ENCODE data around the gene TTC14. TPM values are rescaled to one million over a fixed set of nuclear protein-coding genes. Genes with fewer than 3 reads are reported as not detected.
"Not testable (repeated sequence)": the region's sequence is repeated elsewhere in the genome, so short reads cannot be mapped to it uniquely, and the experiment has no call there.

Gene TTC14, protein sequence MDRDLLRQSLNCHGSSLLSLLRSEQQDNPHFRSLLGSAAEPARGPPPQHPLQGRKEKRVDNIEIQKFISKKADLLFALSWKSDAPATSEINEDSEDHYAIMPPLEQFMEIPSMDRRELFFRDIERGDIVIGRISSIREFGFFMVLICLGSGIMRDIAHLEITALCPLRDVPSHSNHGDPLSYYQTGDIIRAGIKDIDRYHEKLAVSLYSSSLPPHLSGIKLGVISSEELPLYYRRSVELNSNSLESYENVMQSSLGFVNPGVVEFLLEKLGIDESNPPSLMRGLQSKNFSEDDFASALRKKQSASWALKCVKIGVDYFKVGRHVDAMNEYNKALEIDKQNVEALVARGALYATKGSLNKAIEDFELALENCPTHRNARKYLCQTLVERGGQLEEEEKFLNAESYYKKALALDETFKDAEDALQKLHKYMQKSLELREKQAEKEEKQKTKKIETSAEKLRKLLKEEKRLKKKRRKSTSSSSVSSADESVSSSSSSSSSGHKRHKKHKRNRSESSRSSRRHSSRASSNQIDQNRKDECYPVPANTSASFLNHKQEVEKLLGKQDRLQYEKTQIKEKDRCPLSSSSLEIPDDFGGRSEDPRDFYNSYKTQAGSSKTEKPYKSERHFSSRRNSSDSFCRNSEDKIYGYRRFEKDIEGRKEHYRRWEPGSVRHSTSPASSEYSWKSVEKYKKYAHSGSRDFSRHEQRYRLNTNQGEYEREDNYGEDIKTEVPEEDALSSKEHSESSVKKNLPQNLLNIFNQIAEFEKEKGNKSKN
- 100 to 1,000 TPM in 4 of 5 donors, 10 to 100 TPM in 1; 82.4 to 156 (median 129) TPM for polyA plus RNA-seq (ENCODE audit: insufficient read depth in 1 of 5, insufficient read length in 5 of 5, low replicate concordance in 1 of 5)
- long read RNA-seq, donor 1, full-length matches to known transcripts = 17 of 22 reads
- long read RNA-seq, donor 1, partial matches to known transcripts = 5 of 22 reads
- long read RNA-seq, donor 1, other reads (novel, unspliced or antisense) = 0 of 22 reads
- long read RNA-seq, donor 2, full-length matches to known transcripts = 7 of 7 reads
- long read RNA-seq, donor 2, partial matches to known transcripts = 0 of 7 reads
- long read RNA-seq, donor 2, other reads (novel, unspliced or antisense) = 0 of 7 reads
- long read RNA-seq, donor 3, full-length matches to known transcripts = 12 of 12 reads
- long read RNA-seq, donor 3, partial matches to known transcripts = 0 of 12 reads
- long read RNA-seq, donor 3, other reads (novel, unspliced or antisense) = 0 of 12 reads
- long read RNA-seq, donor 4, full-length matches to known transcripts = 8 of 8 reads
- long read RNA-seq, donor 4, partial matches to known transcripts = 0 of 8 reads
- long read RNA-seq, donor 4, other reads (novel, unspliced or antisense) = 0 of 8 reads
- long read RNA-seq, donor 5, full-length matches to known transcripts = 10 of 15 reads
- long read RNA-seq, donor 5, partial matches to known transcripts = 5 of 15 reads
- long read RNA-seq, donor 5, other reads (novel, unspliced or antisense) = 0 of 15 reads
- long read RNA-seq, donor 6, full-length matches to known transcripts = 19 of 25 reads
- long read RNA-seq, donor 6, partial matches to known transcripts = 6 of 25 reads
- long read RNA-seq, donor 6, other reads (novel, unspliced or antisense) = 0 of 25 reads
- long read RNA-seq, donor 7, full-length matches to known transcripts = 7 of 7 reads
- long read RNA-seq, donor 7, partial matches to known transcripts = 0 of 7 reads
- long read RNA-seq, donor 7, other reads (novel, unspliced or antisense) = 0 of 7 reads
- long read RNA-seq, donor 8, full-length matches to known transcripts = 5 of 5 reads
- long read RNA-seq, donor 8, partial matches to known transcripts = 0 of 5 reads
- long read RNA-seq, donor 8, other reads (novel, unspliced or antisense) = 0 of 5 reads

- peak; percentile 88 to 89 for DNase-seq
Observed at GRCh38 chr3:180601688-180602666, at the start of gene TTC14. Gene TTC14, plus strand, starts transcription at chr3:180602163. Its CDS starts 99 bp downstream, at chr3:180602262.

GRCh38 chr3:180563406-180563805 lies 38.6 kb upstream of the TTC14 start:
- DNase-seq = no peak

GRCh38 chr3:180564676-180565075 lies 37.3 kb upstream of the TTC14 start:
- no peak for DNase-seq

DNA sequence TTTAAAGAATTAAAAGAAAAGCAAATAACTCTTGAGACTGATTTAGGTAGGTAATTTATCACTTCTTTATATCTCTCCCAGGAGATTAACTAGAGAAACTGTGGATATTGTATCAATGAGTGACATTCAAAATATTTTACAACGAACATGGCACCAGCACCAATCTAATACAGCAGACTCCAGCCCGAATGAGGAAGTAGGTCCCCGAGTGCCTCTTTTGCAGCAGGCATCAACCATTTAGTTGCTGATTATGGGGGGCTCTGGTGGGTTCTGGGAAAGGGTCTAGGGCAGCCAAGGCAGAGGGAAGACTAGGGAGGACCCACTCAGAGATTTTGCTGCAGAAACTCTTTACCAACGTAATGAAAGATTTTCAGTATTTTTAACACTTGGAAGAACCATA lies 31.7 kb upstream of the TTC14 start:
- DNase-seq = no peak

GRCh38 chr3:180571831-180572598 lies 29.9 kb upstream of the TTC14 start:
- no peak for DNase-seq

DNA sequence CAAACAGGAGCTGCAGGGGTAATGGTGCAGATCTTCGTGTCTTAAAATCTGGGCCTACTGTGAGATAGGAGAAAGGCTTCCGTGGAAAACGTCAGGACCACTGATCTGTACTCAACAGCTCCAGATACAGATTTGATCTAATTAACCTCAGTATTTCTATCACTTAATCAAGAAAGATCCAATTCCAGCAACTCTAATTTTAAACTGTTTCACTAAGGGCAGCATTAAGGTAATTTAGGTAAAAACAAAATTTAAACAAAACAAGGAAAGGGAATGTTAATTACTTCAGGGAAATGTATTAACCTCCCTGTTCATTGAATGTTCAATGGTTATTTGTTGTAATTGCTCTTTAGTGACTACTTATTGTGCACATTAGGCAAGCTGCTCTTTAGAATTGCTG lies 26.4 kb upstream of the TTC14 start:
- DNase-seq = no peak

DNA sequence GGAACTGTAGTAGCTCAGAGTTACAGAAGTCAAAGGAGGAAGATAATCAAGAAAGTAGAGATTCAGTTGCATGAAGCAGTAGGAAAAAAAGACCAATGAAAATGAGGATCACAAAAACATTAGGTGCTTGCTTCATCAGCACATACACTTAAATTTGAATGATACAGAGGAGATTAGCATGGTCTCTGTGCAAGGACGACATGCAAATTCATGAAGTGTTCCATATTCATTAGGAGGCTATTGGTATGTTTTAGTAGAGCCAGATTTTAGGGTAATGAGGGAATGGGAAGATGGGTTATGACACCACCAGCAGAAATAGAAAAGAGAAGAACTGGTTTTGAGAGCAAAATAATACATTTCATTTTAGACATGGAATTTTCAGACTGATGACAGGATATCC lies 21.0 kb upstream of the TTC14 start:
- no peak for DNase-seq

DNA sequence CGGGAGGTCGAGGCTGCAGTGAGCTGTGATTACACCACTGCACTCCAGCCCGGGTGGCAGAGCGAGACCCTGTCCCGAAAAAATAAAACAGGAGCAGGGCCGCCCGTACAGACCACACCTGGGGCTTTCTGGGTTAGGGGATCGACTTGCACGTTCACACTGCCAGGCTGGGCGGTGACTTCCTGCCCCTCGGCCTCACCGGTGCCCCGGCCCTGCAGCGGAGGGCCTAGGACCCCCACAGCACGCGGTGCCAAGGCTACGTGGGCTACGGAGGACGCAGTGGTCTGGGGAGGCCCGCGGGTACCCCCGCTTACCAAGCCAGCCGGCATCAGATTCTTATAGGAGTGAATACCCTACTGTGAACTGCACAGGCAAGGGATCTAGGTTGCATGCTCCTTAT lies 11.6 kb upstream of the TTC14 start:
- no peak for DNase-seq

GRCh38 chr3:180593631-180594030 lies 8.3 kb upstream of the TTC14 start:
- DNase-seq = not testable (repeated sequence)

- DNase-seq = no peak
Observed at GRCh38 chr3:180594631-180595558, 7.1 kb upstream of the TTC14 start.

GRCh38 chr3:180595559-180595935 lies 6.4 kb upstream of the TTC14 start:
- DNase-seq = no peak

GRCh38 chr3:180600473-180600872 lies 1.5 kb upstream of the TTC14 start:
- no peak for DNase-seq

- no peak for DNase-seq
Observed at GRCh38 chr3:180611006-180611405, 9.0 kb downstream of the TTC14 start.

DNA sequence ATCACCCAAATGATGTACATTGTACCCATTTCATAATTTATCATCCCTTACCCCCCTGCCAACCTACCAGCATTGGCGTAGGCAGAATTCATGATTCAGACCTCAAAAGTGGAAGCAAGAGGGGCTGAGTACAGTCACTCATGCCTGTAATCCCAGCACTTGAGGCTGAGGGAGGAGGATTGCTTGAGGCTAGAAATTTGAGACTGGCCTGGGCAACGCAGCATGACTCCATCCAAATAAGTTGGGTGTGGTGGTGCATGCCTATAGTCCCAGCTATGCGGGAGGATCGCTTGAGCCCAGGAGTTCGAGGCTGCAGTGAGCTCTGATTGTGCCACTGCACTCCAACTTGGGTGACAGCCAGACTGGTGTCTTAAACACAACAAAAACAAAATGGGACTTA lies 10.4 kb downstream of the TTC14 start:
- no peak for DNase-seq

- DNase-seq = no peak
Observed at GRCh38 chr3:180615954-180616353, 14.0 kb downstream of the TTC14 start.

DNA sequence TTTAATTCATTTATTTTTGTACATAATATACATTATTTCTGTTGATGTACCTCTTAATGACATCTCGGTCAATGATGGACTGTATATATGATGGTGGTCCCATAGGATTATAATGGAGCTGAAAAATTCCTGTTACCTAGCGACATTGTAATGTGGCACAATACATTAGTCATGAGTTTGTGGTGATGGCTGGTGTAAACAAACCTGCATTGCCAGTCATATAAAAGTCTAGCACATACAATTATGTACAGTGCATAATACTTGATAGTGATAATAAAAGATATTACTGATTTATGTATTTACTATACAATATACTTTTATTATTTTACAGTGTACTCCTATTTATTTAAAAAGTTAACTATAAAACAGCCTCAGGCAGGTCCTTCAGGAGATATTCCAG lies 15.1 kb downstream of the TTC14 start:
- no peak for DNase-seq

GRCh38 chr3:180618563-180618962 lies 16.6 kb downstream of the TTC14 start:
- not testable (repeated sequence) for DNase-seq

Data from right lung (tissue), 10 donors.